Astrocyte (in vitro differentiated cells and primary cell): ENCODE results near the gene C12orf43.

Source experiments
- CTCF ChIP-seq: IDR thresholded peaks from 2 replicates; pipeline ENCODE4 v1.5.1; 2011; ENCODE audit warnings: low read depth, mild to moderate bottlenecking, inconsistent platforms, low read length, moderate library complexity; ENCODE audit not compliant: insufficient read depth
- EZH2 ChIP-seq: IDR thresholded peaks from 2 replicates; pipeline ENCODE4 v1.6.1; 2012; ENCODE audit warnings: mild to moderate bottlenecking, low read length, inconsistent platforms; ENCODE audit not compliant: insufficient read depth

- TF ChIP-seq CTCF, result no peak
- no peak for TF ChIP-seq EZH2
These were observed at the start of gene C12orf43 for GRCh38 chr12:121015825-121016766.
